GM23338 (cell line): ENCODE measurements around the gene ZNF488. TPM values are rescaled to one million over a fixed set of nuclear protein-coding genes. Genes with fewer than 3 reads are reported as not detected.

ENCODE experiments used
- ATAC-seq: fragments of 200-7000 bp; cut with Tn5 transposase; 3 replicates; pipeline ENCODE4 v1.9.1; 2020
- DNase-seq: peaks from one replicate; pipeline ENCODE4 v3.0.0-alpha.2; 2015; ENCODE audit warnings: low spot score
- H2AFZ ChIP-seq: fragments of 200-600 bp; sonication (generic); 2 replicates; pipeline ENCODE4 v1.8.0; 2016; ENCODE audit warnings: antibody characterized with exemption, mild to moderate bottlenecking, moderate library complexity
- H3F3A ChIP-seq: fragments of 200-600 bp; sonication (generic); replicated peaks from 2 replicates; pipeline ENCODE4 v1.8.0; 2017; ENCODE audit warnings: antibody characterized with exemption, mixed run types, low read depth
- H3K27ac ChIP-seq: fragments of 200-600 bp; sonication (generic); 2 replicates; pipeline ENCODE4 v1.6.1; 2016; ENCODE audit warnings: low read depth
- H3K27me3 ChIP-seq: fragments of 200-600 bp; sonication (generic); 2 replicates; pipeline ENCODE4 v1.8.0; 2016; ENCODE audit warnings: mild to moderate bottlenecking, mixed run types, moderate library complexity; ENCODE audit not compliant: insufficient read depth
- H3K36me3 ChIP-seq: fragments of 200-600 bp; sonication (generic); 2 replicates; pipeline ENCODE4 v1.8.0; 2016; ENCODE audit warnings: mild to moderate bottlenecking; ENCODE audit not compliant: insufficient read depth
- H3K4me1 ChIP-seq: fragments of 200-600 bp; sonication (generic); 2 replicates; pipeline ENCODE4 v1.8.0; 2016; ENCODE audit warnings: mild to moderate bottlenecking, moderate library complexity; ENCODE audit not compliant: insufficient read depth
- H3K4me2 ChIP-seq: fragments of 200-600 bp; sonication (generic); 2 replicates; pipeline ENCODE4 v1.7.1; 2017; ENCODE audit warnings: mixed run types
- H3K4me3 ChIP-seq: fragments of 200-600 bp; sonication (generic); 2 replicates; pipeline ENCODE4 v1.6.1; 2016; ENCODE audit warnings: mixed run types
- H3K79me2 ChIP-seq: fragments of 200-600 bp; sonication (generic); replicated peaks from 2 replicates; pipeline ENCODE4 v1.8.0; 2017; ENCODE audit warnings: mild to moderate bottlenecking; ENCODE audit not compliant: insufficient read depth
- H3K9me2 ChIP-seq: fragments of 200-600 bp; sonication (generic); 2 replicates; pipeline ENCODE4 v1.8.0; 2017; ENCODE audit not compliant: insufficient read depth
- H4K20me1 ChIP-seq: fragments of 200-600 bp; sonication (generic); replicated peaks from 2 replicates; pipeline ENCODE4 v1.8.0; 2017; ENCODE audit warnings: mild to moderate bottlenecking; ENCODE audit not compliant: insufficient read depth
- H3K27ac Mint-ChIP-seq: 2 replicates; pipeline ENCODE4 v1.8.0; 2020; ENCODE audit warnings: inconsistent platforms, mild to moderate bottlenecking, moderate library complexity, mixed read lengths
- H3K27me3 Mint-ChIP-seq: 3 replicates; pipeline ENCODE4 v1.8.0; 2022; ENCODE audit warnings: low read depth, mild to moderate bottlenecking, moderate library complexity, mixed read lengths, inconsistent platforms; ENCODE audit not compliant: insufficient read depth, poor library complexity
- H3K36me3 Mint-ChIP-seq: 3 replicates; pipeline ENCODE4 v1.8.0; 2021; ENCODE audit warnings: low read depth, mild to moderate bottlenecking, inconsistent platforms, moderate library complexity, mixed read lengths
- H3K4me1 Mint-ChIP-seq: 3 replicates; pipeline ENCODE4 v1.8.0; 2020; ENCODE audit warnings: mild to moderate bottlenecking, inconsistent platforms, mixed read lengths
- H3K4me3 Mint-ChIP-seq: 3 replicates; pipeline ENCODE4 v1.8.0; 2021; ENCODE audit warnings: moderate library complexity, mild to moderate bottlenecking, inconsistent platforms, mixed read lengths
- H3K9me3 Mint-ChIP-seq: 3 replicates; pipeline ENCODE4 v1.8.0; 2020; ENCODE audit warnings: moderate library complexity, mild to moderate bottlenecking, inconsistent platforms, mixed read lengths
- CREB1 ChIP-seq: fragments of 250-450 bp; sonication (Bioruptor Pico); IDR thresholded peaks from 2 replicates; pipeline ENCODE4 v1.5.0; 2020; ENCODE audit warnings: low read depth, mild to moderate bottlenecking, moderate library complexity
- EZH2 ChIP-seq: fragments of 200-600 bp; sonication (generic); IDR thresholded peaks from one replicate; pipeline ENCODE4 v1.8.0; 2017; ENCODE audit warnings: antibody characterized with exemption, mild to moderate bottlenecking, low read depth; ENCODE audit not compliant: unreplicated experiment
- EZH2phosphoT487 ChIP-seq: fragments of 200-600 bp; sonication (generic); IDR thresholded peaks from one replicate; pipeline ENCODE4 v1.8.1; 2018; ENCODE audit warnings: antibody characterized with exemption; ENCODE audit not compliant: unreplicated experiment
- JUNB ChIP-seq: IDR thresholded peaks from one replicate; pipeline ENCODE4 v1.6.1; 2016; ENCODE audit warnings: antibody characterized with exemption; ENCODE audit not compliant: unreplicated experiment
- POLR2AphosphoS5 ChIP-seq: IDR thresholded peaks from 2 replicates; pipeline ENCODE4 v1.6.1; 2016; ENCODE audit warnings: antibody characterized with exemption, low read depth
- ZNF114 ChIP-seq: fragments of 250-450 bp; sonication (Bioruptor Pico); IDR thresholded peaks from 2 replicates; pipeline ENCODE4 v1.5.0; 2020; ENCODE audit warnings: mild to moderate bottlenecking, moderate library complexity
- ZNF331 ChIP-seq: fragments of 250-450 bp; sonication (Bioruptor Pico); IDR thresholded peaks from 2 replicates; pipeline ENCODE4 v1.5.0; 2020; ENCODE audit warnings: low read depth, mild to moderate bottlenecking, moderate library complexity
- polyA plus RNA-seq: library from polyadenylated mRNA; unstranded; fragments of >200 nt; fragmentation: Nextera tagmentation; extraction: Ambion mirVana; gene quantifications from 2 replicates; pipeline ENCODE4 v1.2.1, GENCODE V29; 2016
- total RNA-seq: library from RNA; depleted of rRNA; stranded (reverse); fragments of >200 nt; shearing (Covaris generic); gene quantifications from 2 replicates; pipeline ENCODE4 v1.2.3, GENCODE V29; 2014
- TF ChIP-seq, protein P1 (sequence below): fragments of 250-450 bp; sonication (Bioruptor Pico); IDR thresholded peaks from 2 replicates; pipeline ENCODE4 v1.5.0; 2020; ENCODE audit warnings: mild to moderate bottlenecking, moderate library complexity
- TF ChIP-seq, protein P2 (sequence below): IDR thresholded peaks from one replicate; pipeline ENCODE4 v1.6.1; 2018; ENCODE audit warnings: antibody characterized with exemption; ENCODE audit not compliant: unreplicated experiment

The ZNF488 gene
- total and polyA plus RNA-seq, 2 experiments from 2014 or later = 2.5 to 5.2 TPM

DNA sequence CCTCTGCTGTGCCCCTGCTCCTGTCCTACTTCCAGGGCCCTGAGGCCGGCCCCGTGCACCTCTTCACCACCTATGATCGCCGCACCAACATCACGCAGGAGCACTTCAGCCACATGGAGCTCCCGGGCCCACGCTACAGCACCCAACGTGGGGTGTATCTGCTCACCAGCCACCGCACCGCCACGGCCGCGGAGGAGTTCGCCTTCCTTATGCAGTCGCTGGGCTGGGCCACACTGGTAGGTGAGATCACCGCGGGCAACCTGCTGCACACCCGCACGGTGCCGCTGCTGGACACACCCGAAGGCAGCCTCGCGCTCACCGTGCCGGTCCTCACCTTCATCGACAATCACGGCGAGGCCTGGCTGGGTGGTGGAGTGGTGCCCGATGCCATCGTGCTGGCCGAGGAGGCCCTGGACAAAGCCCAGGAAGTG lies 34.1 kb downstream of the ZNF488 start (continued):
- TF ChIP-seq, protein P1, sequence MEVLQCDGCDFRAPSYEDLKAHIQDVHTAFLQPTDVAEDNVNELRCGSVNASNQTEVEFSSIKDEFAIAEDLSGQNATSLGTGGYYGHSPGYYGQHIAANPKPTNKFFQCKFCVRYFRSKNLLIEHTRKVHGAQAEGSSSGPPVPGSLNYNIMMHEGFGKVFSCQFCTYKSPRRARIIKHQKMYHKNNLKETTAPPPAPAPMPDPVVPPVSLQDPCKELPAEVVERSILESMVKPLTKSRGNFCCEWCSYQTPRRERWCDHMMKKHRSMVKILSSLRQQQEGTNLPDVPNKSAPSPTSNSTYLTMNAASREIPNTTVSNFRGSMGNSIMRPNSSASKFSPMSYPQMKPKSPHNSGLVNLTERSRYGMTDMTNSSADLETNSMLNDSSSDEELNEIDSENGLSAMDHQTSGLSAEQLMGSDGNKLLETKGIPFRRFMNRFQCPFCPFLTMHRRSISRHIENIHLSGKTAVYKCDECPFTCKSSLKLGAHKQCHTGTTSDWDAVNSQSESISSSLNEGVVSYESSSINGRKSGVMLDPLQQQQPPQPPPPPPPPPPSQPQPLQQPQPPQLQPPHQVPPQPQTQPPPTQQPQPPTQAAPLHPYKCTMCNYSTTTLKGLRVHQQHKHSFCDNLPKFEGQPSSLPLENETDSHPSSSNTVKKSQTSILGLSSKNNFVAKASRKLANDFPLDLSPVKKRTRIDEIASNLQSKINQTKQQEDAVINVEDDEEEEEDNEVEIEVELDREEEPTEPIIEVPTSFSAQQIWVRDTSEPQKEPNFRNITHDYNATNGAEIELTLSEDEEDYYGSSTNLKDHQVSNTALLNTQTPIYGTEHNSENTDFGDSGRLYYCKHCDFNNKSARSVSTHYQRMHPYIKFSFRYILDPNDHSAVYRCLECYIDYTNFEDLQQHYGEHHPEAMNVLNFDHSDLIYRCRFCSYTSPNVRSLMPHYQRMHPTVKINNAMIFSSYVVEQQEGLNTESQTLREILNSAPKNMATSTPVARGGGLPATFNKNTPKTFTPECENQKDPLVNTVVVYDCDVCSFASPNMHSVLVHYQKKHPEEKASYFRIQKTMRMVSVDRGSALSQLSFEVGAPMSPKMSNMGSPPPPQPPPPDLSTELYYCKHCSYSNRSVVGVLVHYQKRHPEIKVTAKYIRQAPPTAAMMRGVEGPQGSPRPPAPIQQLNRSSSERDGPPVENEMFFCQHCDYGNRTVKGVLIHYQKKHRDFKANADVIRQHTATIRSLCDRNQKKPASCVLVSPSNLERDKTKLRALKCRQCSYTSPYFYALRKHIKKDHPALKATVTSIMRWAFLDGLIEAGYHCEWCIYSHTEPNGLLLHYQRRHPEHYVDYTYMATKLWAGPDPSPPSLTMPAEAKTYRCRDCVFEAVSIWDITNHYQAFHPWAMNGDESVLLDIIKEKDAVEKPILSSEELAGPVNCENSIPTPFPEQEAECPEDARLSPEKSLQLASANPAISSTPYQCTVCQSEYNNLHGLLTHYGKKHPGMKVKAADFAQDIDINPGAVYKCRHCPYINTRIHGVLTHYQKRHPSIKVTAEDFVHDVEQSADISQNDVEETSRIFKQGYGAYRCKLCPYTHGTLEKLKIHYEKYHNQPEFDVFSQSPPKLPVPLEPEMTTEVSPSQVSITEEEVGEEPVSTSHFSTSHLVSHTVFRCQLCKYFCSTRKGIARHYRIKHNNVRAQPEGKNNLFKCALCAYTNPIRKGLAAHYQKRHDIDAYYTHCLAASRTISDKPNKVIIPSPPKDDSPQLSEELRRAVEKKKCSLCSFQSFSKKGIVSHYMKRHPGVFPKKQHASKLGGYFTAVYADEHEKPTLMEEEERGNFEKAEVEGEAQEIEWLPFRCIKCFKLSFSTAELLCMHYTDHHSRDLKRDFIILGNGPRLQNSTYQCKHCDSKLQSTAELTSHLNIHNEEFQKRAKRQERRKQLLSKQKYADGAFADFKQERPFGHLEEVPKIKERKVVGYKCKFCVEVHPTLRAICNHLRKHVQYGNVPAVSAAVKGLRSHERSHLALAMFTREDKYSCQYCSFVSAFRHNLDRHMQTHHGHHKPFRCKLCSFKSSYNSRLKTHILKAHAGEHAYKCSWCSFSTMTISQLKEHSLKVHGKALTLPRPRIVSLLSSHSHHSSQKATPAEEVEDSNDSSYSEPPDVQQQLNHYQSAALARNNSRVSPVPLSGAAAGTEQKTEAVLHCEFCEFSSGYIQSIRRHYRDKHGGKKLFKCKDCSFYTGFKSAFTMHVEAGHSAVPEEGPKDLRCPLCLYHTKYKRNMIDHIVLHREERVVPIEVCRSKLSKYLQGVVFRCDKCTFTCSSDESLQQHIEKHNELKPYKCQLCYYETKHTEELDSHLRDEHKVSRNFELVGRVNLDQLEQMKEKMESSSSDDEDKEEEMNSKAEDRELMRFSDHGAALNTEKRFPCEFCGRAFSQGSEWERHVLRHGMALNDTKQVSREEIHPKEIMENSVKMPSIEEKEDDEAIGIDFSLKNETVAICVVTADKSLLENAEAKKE (CRISPR knock-in tag) = no peak
- TF ChIP-seq, protein P2, sequence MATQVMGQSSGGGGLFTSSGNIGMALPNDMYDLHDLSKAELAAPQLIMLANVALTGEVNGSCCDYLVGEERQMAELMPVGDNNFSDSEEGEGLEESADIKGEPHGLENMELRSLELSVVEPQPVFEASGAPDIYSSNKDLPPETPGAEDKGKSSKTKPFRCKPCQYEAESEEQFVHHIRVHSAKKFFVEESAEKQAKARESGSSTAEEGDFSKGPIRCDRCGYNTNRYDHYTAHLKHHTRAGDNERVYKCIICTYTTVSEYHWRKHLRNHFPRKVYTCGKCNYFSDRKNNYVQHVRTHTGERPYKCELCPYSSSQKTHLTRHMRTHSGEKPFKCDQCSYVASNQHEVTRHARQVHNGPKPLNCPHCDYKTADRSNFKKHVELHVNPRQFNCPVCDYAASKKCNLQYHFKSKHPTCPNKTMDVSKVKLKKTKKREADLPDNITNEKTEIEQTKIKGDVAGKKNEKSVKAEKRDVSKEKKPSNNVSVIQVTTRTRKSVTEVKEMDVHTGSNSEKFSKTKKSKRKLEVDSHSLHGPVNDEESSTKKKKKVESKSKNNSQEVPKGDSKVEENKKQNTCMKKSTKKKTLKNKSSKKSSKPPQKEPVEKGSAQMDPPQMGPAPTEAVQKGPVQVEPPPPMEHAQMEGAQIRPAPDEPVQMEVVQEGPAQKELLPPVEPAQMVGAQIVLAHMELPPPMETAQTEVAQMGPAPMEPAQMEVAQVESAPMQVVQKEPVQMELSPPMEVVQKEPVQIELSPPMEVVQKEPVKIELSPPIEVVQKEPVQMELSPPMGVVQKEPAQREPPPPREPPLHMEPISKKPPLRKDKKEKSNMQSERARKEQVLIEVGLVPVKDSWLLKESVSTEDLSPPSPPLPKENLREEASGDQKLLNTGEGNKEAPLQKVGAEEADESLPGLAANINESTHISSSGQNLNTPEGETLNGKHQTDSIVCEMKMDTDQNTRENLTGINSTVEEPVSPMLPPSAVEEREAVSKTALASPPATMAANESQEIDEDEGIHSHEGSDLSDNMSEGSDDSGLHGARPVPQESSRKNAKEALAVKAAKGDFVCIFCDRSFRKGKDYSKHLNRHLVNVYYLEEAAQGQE = no peak
- no peak for TF ChIP-seq ZNF331 (CRISPR knock-in tag)
- no peak for TF ChIP-seq CREB1 (CRISPR knock-in tag)
- no peak for TF ChIP-seq POLR2AphosphoS5

DNA sequence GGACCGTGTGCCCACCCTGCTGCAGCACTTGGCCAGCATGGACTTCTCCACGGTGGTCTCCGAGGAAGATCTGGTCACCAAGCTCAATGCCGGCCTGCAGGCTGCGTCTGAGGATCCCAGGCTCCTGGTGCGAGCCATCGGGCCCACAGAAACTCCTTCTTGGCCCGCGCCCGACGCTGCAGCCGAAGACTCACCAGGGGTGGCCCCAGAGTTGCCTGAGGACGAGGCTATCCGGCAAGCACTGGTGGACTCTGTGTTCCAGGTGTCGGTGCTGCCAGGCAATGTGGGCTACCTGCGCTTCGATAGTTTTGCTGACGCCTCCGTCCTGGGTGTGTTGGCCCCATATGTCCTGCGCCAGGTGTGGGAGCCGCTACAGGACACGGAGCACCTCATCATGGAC lies 34.6 kb downstream of the ZNF488 start:
- no peaks in the 10 kb centered on the region for H3K9me3 Mint-ChIP-seq
- Histone ChIP-seq H3K9me2 (no peaks in the 10 kb centered on the region; the same call in 1 of the 2 replicates), H3K27me3 (no peaks in the 10 kb centered on the region), H3K27ac (no peak overlapping the region), H3K4me1 (no peaks in the 10 kb centered on the region), H2AFZ (0 out of 2 replicates have a peak overlapping the region, but pooled peaks have one; percentile 7), H3K79me2 (no peaks in the 10 kb centered on the region), H3K36me3 (no peaks in the 10 kb centered on the region), H4K20me1 (no peaks in the 10 kb centered on the region), H3F3A (no peaks in the 10 kb centered on the region), H3K4me3 (no peak overlapping the region), H3K4me2 (no peak overlapping the region)
- H3K27ac Mint-ChIP-seq = no peak overlapping the region
- H3K27me3 Mint-ChIP-seq = peaks cover 6% of the 10 kb centered on the region
- ATAC-seq (no peak), DNase-seq (no peak)
- H3K4me3 Mint-ChIP-seq = no peak overlapping the region
- no peaks in the 10 kb centered on the region for H3K36me3 Mint-ChIP-seq
- peaks cover 4% of the 10 kb centered on the region; the same call in 1 of the 3 replicates for H3K4me1 Mint-ChIP-seq
- TF ChIP-seq ZNF114 (CRISPR knock-in tag) = no peak
- TF ChIP-seq EZH2phosphoT487 = no peak
- TF ChIP-seq EZH2 = no peak
- no peak for TF ChIP-seq JUNB
